HepG2 (cell line): ENCODE data around the gene INAFM2.

ENCODE experiments used
- AFF4 ChIP-seq: sonication (generic); formaldehyde crosslinking; IDR thresholded peaks from 2 replicates; pipeline ENCODE4 v1.4.0; 2020; ENCODE audit warnings: missing genetic modification reagents
- CTCF ChIP-seq: sonication (generic); formaldehyde crosslinking; IDR thresholded peaks from 2 replicates; pipeline ENCODE4 v1.5.0; 2020; ENCODE audit warnings: mild to moderate bottlenecking, missing genetic modification reagents, moderate library complexity
- FOXM1 ChIP-seq: sonication (generic); formaldehyde crosslinking; IDR thresholded peaks from 2 replicates; pipeline ENCODE4 v1.5.0; 2020; ENCODE audit warnings: missing genetic modification reagents
- ISL2 ChIP-seq: sonication (generic); formaldehyde crosslinking; IDR thresholded peaks from 2 replicates; pipeline ENCODE4 v1.5.0; 2020; ENCODE audit warnings: missing genetic modification reagents
- MAZ ChIP-seq, 2 experiments: sonication (generic) in 1 of 2; formaldehyde crosslinking in 1 of 2; IDR thresholded peaks; 2 replicates each; pipeline versions ENCODE4 v1.5.0 to v1.6.1; 2012 to 2020; ENCODE audit warnings: low read depth in 2 of 2, mild to moderate bottlenecking in 2 of 2, borderline replicate concordance in 1 of 2, improper control_type of control experiment in 1 of 2, low read length in 1 of 2, missing genetic modification reagents in 1 of 2, moderate library complexity in 1 of 2
- POLR2A ChIP-seq, 2 experiments: IDR thresholded peaks; 2 replicates each; pipeline ENCODE4 v1.6.1; 2011; ENCODE audit warnings: low read depth in 2 of 2, low read length in 2 of 2, mild to moderate bottlenecking in 1 of 2, moderate library complexity in 1 of 2; ENCODE audit not compliant: insufficient read depth in 1 of 2
- RFX5 ChIP-seq: IDR thresholded peaks from 2 replicates; pipeline ENCODE4 v1.6.1; 2011; ENCODE audit warnings: low read depth, low read length, improper control_type of control experiment
- SP4 ChIP-seq: sonication (generic); formaldehyde crosslinking; IDR thresholded peaks from 2 replicates; pipeline ENCODE4 v1.8.1; 2023; ENCODE audit warnings: mild to moderate bottlenecking, missing genetic modification reagents
- ZNF121 ChIP-seq: sonication (generic); formaldehyde crosslinking; IDR thresholded peaks from 2 replicates; pipeline ENCODE4 v1.5.0; 2020; ENCODE audit warnings: mild to moderate bottlenecking, missing genetic modification reagents
- ZNF274 ChIP-seq: sonication (generic); formaldehyde crosslinking; IDR thresholded peaks from 2 replicates; pipeline ENCODE4 v1.5.1; 2020; ENCODE audit warnings: mild to moderate bottlenecking, missing genetic modification reagents
- ZNF34 ChIP-seq: sonication (generic); formaldehyde crosslinking; IDR thresholded peaks from 2 replicates; pipeline ENCODE4 v1.4.0; 2020; ENCODE audit warnings: mild to moderate bottlenecking, missing genetic modification reagents, borderline replicate concordance

GRCh38 chr15:40275523-40275922 is 48.0 kb upstream of the INAFM2 start:
- no peak for TF ChIP-seq ZNF121 (CRISPR knock-in tag)
- no peak for TF ChIP-seq ISL2 (CRISPR knock-in tag)
- no peak for TF ChIP-seq POLR2A (IDR thresholded peaks at IDR 0.05; ENCODE audit: insufficient read depth in 1 of 2, low read depth in 2 of 2, low read length in 2 of 2)
- TF ChIP-seq MAZ (IDR thresholded peaks at IDR 0.05; ENCODE audit: borderline replicate concordance, low read depth, low read length): no peak
- TF ChIP-seq MAZ (CRISPR knock-in tag; IDR thresholded peaks at IDR 0.05; ENCODE audit: low read depth): no peak
- TF ChIP-seq SP4 (CRISPR knock-in tag): no peak
- no peak for TF ChIP-seq ZNF34 (CRISPR knock-in tag)
- TF ChIP-seq AFF4 (CRISPR knock-in tag): no peak
- TF ChIP-seq RFX5: no peak
- TF ChIP-seq FOXM1: no peak
- TF ChIP-seq ZNF274 (CRISPR knock-in tag): no peak
- TF ChIP-seq CTCF (CRISPR knock-in tag): no peak
